Neural cell (in vitro differentiated cells): ENCODE results near the gene MED12. TPM values are rescaled to one million over a fixed set of nuclear protein-coding genes. Genes with fewer than 3 reads are reported as not detected.

ENCODE experiments used
- H2AFZ ChIP-seq: fragments of 200-600, 300-800 bp; sonication (generic), shearing (Covaris generic); 2 replicates; pipeline ENCODE4 v1.6.0; 2014; ENCODE audit warnings: low read depth, mild to moderate bottlenecking, antibody characterized with exemption, low read length, moderate library complexity
- H3F3A ChIP-seq: fragments of 200-600 bp; shearing (Covaris generic); 2 replicates; pipeline ENCODE4 v1.6.1; 2016; ENCODE audit warnings: mild to moderate bottlenecking, moderate library complexity, mixed read lengths, antibody characterized with exemption, low read length; ENCODE audit not compliant: insufficient read depth, poor library complexity, severe bottlenecking
- H3K27ac ChIP-seq: fragments of 200-600, 300-800 bp; sonication (generic), shearing (Covaris generic); 2 replicates; pipeline ENCODE4 v1.5.1; 2014; ENCODE audit warnings: mild to moderate bottlenecking, low read length, moderate library complexity
- H3K27me3 ChIP-seq: fragments of 300-800, 200-600 bp; sonication (generic), shearing (Covaris generic); 2 replicates; pipeline ENCODE4 v1.6.0; 2014; ENCODE audit warnings: mild to moderate bottlenecking, low read depth, low read length, moderate library complexity; ENCODE audit not compliant: insufficient read depth
- H3K36me3 ChIP-seq: fragments of 300-800, 200-600 bp; sonication (generic), shearing (Covaris generic); 2 replicates; pipeline ENCODE4 v1.5.1; 2014; ENCODE audit warnings: mild to moderate bottlenecking, antibody characterized with exemption, low read length, moderate library complexity; ENCODE audit not compliant: insufficient read depth
- H3K4me2 ChIP-seq: fragments of 300-800, 200-600 bp; sonication (generic), shearing (Covaris generic); 2 replicates; pipeline ENCODE4 v1.6.0; 2014; ENCODE audit warnings: mild to moderate bottlenecking, low read length
- H3K4me3 ChIP-seq: fragments of 300-800, 200-600 bp; sonication (generic), shearing (Covaris generic); 2 replicates; pipeline ENCODE4 v1.5.1; 2014; ENCODE audit warnings: mild to moderate bottlenecking, low read length, moderate library complexity
- H3K79me2 ChIP-seq: fragments of 200-600 bp; shearing (Covaris generic); replicated peaks from 2 replicates; pipeline ENCODE4 v1.6.0; 2014; ENCODE audit warnings: mild to moderate bottlenecking, low read length, moderate library complexity; ENCODE audit not compliant: insufficient read depth
- H3K9ac ChIP-seq: fragments of 300-800, 200-600 bp; sonication (generic), shearing (Covaris generic); 2 replicates; pipeline ENCODE4 v1.6.1; 2016; ENCODE audit warnings: mild to moderate bottlenecking, low read length, mixed read lengths
- H3K9me2 ChIP-seq: fragments of 200-600 bp; shearing (Covaris generic); 2 replicates; pipeline ENCODE4 v1.6.1; 2016; ENCODE audit warnings: mild to moderate bottlenecking, low read length, mixed read lengths; ENCODE audit not compliant: insufficient read depth
- H3K9me3 ChIP-seq: fragments of 200-600, 300-800 bp; sonication (generic), shearing (Covaris generic); 2 replicates; pipeline ENCODE4 v1.6.1; 2016; ENCODE audit warnings: mild to moderate bottlenecking, mixed run types, low read length, moderate library complexity, mixed read lengths
- H4K20me1 ChIP-seq: fragments of 200-600 bp; shearing (Covaris generic); 2 replicates; pipeline ENCODE4 v1.6.1; 2016; ENCODE audit warnings: mild to moderate bottlenecking, mixed run types; ENCODE audit not compliant: insufficient read depth
- EP300 ChIP-seq: fragments of 450-650 bp; conservative IDR thresholded peaks from 2 replicates; pipeline ENCODE4 v1.6.1; 2014; ENCODE audit warnings: antibody characterized with exemption, mild to moderate bottlenecking, moderate library complexity; ENCODE audit not compliant: poor library complexity, severe bottlenecking
- EZH2 ChIP-seq: fragments of 200-600, 300-800 bp; shearing (Covaris generic), sonication (generic); IDR thresholded peaks from 2 replicates; pipeline ENCODE4 v1.6.1; 2014; ENCODE audit warnings: antibody characterized with exemption, low read length, borderline replicate concordance, mild to moderate bottlenecking; ENCODE audit not compliant: insufficient read depth, poor library complexity, severe bottlenecking
- MXI1 ChIP-seq: fragments of 450-650 bp; conservative IDR thresholded peaks from 2 replicates; pipeline ENCODE4 v1.6.1; 2014; ENCODE audit warnings: antibody characterized with exemption, mild to moderate bottlenecking; ENCODE audit not compliant: poor library complexity, severe bottlenecking
- POLR2AphosphoS5 ChIP-seq: IDR thresholded peaks from 2 replicates; pipeline ENCODE4 v1.6.1; 2012
- RAD21 ChIP-seq: fragments of 450-650 bp; conservative IDR thresholded peaks from 2 replicates; pipeline ENCODE4 v1.6.1; 2014; ENCODE audit warnings: antibody characterized with exemption, mild to moderate bottlenecking, moderate library complexity
- REST ChIP-seq: IDR thresholded peaks from 2 replicates; pipeline ENCODE4 v1.6.1; 2012; ENCODE audit warnings: borderline replicate concordance
- SMC3 ChIP-seq: fragments of 450-650 bp; conservative IDR thresholded peaks from 2 replicates; pipeline ENCODE4 v1.6.1; 2014; ENCODE audit warnings: antibody characterized with exemption, mild to moderate bottlenecking, moderate library complexity; ENCODE audit not compliant: poor library complexity
- TAF1 ChIP-seq: IDR thresholded peaks from 2 replicates; pipeline ENCODE4 v1.6.1; 2012; ENCODE audit warnings: low read depth
- polyA plus RNA-seq: library from polyadenylated mRNA; depleted of rRNA; stranded (reverse); fragments of >200 nt; gene quantifications from 2 replicates; pipeline ENCODE4 v1.2.3, GENCODE V29; 2014
- TF ChIP-seq, protein P1 (sequence below): fragments of 450-650 bp; IDR thresholded peaks from 2 replicates; pipeline ENCODE4 v1.5.1; 2014; ENCODE audit warnings: antibody characterized with exemption, mild to moderate bottlenecking, moderate library complexity; ENCODE audit not compliant: poor library complexity, severe bottlenecking

MED12 gene
- polyA plus RNA-seq, 1 donor from 2014 or later: 5.6 TPM

DNA sequence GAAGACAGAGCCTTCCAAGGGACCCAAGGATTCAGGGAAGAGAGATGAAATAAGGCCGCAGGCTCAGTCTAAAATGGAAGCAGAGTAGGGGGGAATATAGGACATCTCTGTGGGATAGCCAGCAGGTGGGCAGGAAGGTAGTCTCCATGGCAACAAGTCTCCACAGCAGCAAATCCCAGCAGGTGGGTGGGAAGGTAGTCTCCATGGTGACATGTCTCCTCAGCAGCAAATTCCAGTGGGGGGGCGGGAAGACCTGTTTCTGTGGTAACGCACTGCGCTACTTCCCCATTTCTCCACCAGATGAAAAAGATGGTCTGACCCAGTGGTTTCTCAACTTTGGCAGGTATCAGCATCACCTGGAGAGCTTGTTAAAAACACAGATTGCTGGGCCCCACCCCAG lies 44.6 kb downstream of the MED12 start:
- Histone ChIP-seq H3K27me3 (no peaks in the 10 kb centered on the region), H3K4me3 (peak overlapping the region; percentile 34), H2AFZ (no peak overlapping the region), H3K4me2 (peak overlapping the region; percentile 10), H3K9ac (peak overlapping the region; percentile 5), H3K27ac (peak overlapping the region; percentile 59), H3K79me2 (no peaks in the 10 kb centered on the region), H4K20me1 (no peaks in the 10 kb centered on the region), H3K36me3 (no peaks in the 10 kb centered on the region), H3K9me2 (no peaks in the 10 kb centered on the region), H3K9me3 (no peaks in the 10 kb centered on the region), H3F3A (no peaks in the 10 kb centered on the region)
- TF ChIP-seq REST: no peak
- TF ChIP-seq, protein P1, sequence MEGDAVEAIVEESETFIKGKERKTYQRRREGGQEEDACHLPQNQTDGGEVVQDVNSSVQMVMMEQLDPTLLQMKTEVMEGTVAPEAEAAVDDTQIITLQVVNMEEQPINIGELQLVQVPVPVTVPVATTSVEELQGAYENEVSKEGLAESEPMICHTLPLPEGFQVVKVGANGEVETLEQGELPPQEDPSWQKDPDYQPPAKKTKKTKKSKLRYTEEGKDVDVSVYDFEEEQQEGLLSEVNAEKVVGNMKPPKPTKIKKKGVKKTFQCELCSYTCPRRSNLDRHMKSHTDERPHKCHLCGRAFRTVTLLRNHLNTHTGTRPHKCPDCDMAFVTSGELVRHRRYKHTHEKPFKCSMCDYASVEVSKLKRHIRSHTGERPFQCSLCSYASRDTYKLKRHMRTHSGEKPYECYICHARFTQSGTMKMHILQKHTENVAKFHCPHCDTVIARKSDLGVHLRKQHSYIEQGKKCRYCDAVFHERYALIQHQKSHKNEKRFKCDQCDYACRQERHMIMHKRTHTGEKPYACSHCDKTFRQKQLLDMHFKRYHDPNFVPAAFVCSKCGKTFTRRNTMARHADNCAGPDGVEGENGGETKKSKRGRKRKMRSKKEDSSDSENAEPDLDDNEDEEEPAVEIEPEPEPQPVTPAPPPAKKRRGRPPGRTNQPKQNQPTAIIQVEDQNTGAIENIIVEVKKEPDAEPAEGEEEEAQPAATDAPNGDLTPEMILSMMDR: no peak

DNA sequence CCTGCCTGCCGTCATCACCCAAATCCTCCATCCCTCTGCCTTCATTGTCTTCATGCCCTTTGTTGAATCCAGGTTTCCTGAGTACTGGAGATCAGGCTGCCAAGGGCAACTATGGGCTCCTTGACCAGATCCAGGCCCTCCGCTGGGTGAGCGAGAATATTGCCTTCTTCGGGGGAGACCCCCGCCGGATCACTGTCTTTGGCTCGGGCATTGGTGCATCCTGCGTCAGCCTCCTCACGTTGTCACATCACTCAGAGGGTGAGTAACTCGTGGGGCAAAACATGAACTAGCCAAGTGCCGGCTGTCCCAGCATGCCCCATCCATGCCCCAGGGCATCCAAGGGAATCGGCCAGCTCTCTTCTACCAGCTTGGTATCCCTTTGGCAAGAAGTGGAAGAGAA lies 45.7 kb downstream of the MED12 start:
- no peak overlapping the region for H3K9ac ChIP-seq
- H4K20me1 ChIP-seq: no peaks in the 10 kb centered on the region
- no peaks in the 10 kb centered on the region for H3K27me3 ChIP-seq
- no peak for TF ChIP-seq RAD21
- no peak for TF ChIP-seq TAF1
- no peak for TF ChIP-seq POLR2AphosphoS5
- TF ChIP-seq SMC3: no peak
- no peak for TF ChIP-seq EP300
- TF ChIP-seq MXI1: no peak
- no peak for TF ChIP-seq EZH2
- no peak for TF ChIP-seq REST
- TF ChIP-seq, protein P1: no peak
- no peak overlapping the region for H3K4me2 ChIP-seq
- no peak overlapping the region for H3K27ac ChIP-seq
- no peaks in the 10 kb centered on the region for H3K79me2 ChIP-seq
- H2AFZ ChIP-seq: no peak overlapping the region
- H3K36me3 ChIP-seq: no peaks in the 10 kb centered on the region
- no peaks in the 10 kb centered on the region for H3K9me3 ChIP-seq
- no peaks in the 10 kb centered on the region for H3K9me2 ChIP-seq
- no peaks in the 10 kb centered on the region for H3F3A ChIP-seq
- H3K4me3 ChIP-seq: no peak overlapping the region
